Measurements from ENCODE around the gene NUP43.
"Not testable (repeated sequence)": the region's sequence is repeated elsewhere in the genome, so short reads cannot be mapped to it uniquely, and the experiment has no call there.

NUP43 gene

GRCh38 chr6:149683256-149683859 is 63.0 kb downstream of the NUP43 start:
- ATAC-seq (ENCODE audit: insufficient read depth, low read depth): no peak

GRCh38 chr6:149681845-149682244 is 64.5 kb downstream of the NUP43 start:
- Histone ChIP-seq H3K36me3 (ENCODE audit: insufficient read depth, low read length) (peaks cover 69% of the 10 kb centered on the region), H4K20me1 (ENCODE audit: insufficient read depth, low read length) (peaks cover 21% of the 10 kb centered on the region; the same call in 1 of the 2 replicates), H3K79me2 (ENCODE audit: insufficient read depth, low read length) (peaks cover 60% of the 10 kb centered on the region)
- not testable (repeated sequence) for H3K4me3 ChIP-seq (ENCODE audit: low read depth in 1 of 2, low read length in 2 of 2); DNase-seq; H3K27ac ChIP-seq (ENCODE audit: low read length); H3K4me1 ChIP-seq (ENCODE audit: insufficient read depth, low read length); H3K4me2 ChIP-seq (ENCODE audit: insufficient read depth, low read length); H2AFZ ChIP-seq (ENCODE audit: low read depth, low read length); H3K9me3 ChIP-seq (ENCODE audit: insufficient read depth, low read length, severe bottlenecking); ATAC-seq (ENCODE audit: insufficient read depth, low read depth); H3K9ac ChIP-seq (ENCODE audit: low read depth, low read length); H3K27me3 ChIP-seq (ENCODE audit: insufficient read depth, low read length, poor library complexity)

More at GRCh38 chr6:149683256-149683859, 63.0 kb downstream of the NUP43 start:
- H3K4me2 ChIP-seq (ENCODE audit: insufficient read depth, low read length): no peak overlapping the region
- H3K4me3 ChIP-seq (ENCODE audit: low read depth in 1 of 2, low read length in 2 of 2): no peak overlapping the region
- H3K27ac ChIP-seq (ENCODE audit: low read length): no peak overlapping the region
- H3K36me3 ChIP-seq (ENCODE audit: insufficient read depth, low read length): peaks cover 62% of the 10 kb centered on the region
- H4K20me1 ChIP-seq (ENCODE audit: insufficient read depth, low read length): peaks cover 19% of the 10 kb centered on the region; the same call in 1 of the 2 replicates
- peaks cover 65% of the 10 kb centered on the region for H3K79me2 ChIP-seq (ENCODE audit: insufficient read depth, low read length)
- no peaks in the 10 kb centered on the region for H3K27me3 ChIP-seq (ENCODE audit: insufficient read depth, low read length, poor library complexity)
- no peak overlapping the region for H3K9ac ChIP-seq (ENCODE audit: low read depth, low read length)
- H2AFZ ChIP-seq (ENCODE audit: low read depth, low read length): no peak overlapping the region
- TF ChIP-seq EZH2 (IDR thresholded peaks at IDR 0.05; ENCODE audit: borderline replicate concordance, low read depth, low read length, severe bottlenecking) (no peak), CTCF (IDR thresholded peaks at IDR 0.05; ENCODE audit: borderline replicate concordance, extremely low read depth, low read length, poor library complexity, severe bottlenecking) (no peak)
- no peaks in the 10 kb centered on the region for H3K9me3 ChIP-seq (ENCODE audit: insufficient read depth, low read length, severe bottlenecking)
- H3K4me1 ChIP-seq (ENCODE audit: insufficient read depth, low read length): no peaks in the 10 kb centered on the region
- no peak for DNase-seq

- Histone ChIP-seq H3K4me1 (ENCODE audit: insufficient read depth, low read length) (no peaks in the 10 kb centered on the region), H3K9ac (ENCODE audit: low read depth, low read length) (no peak overlapping the region), H3K4me2 (ENCODE audit: insufficient read depth, low read length) (no peak overlapping the region), H3K4me3 (ENCODE audit: low read depth in 1 of 2, low read length in 2 of 2) (no peak overlapping the region), H3K79me2 (ENCODE audit: insufficient read depth, low read length) (peaks cover 54% of the 10 kb centered on the region), H4K20me1 (ENCODE audit: insufficient read depth, low read length) (peaks cover 16% of the 10 kb centered on the region; the same call in 1 of the 2 replicates), H3K27ac (ENCODE audit: low read length) (no peak overlapping the region), H3K27me3 (ENCODE audit: insufficient read depth, low read length, poor library complexity) (no peaks in the 10 kb centered on the region), H3K36me3 (ENCODE audit: insufficient read depth, low read length) (peaks cover 69% of the 10 kb centered on the region), H2AFZ (ENCODE audit: low read depth, low read length) (no peak overlapping the region), H3K9me3 (ENCODE audit: insufficient read depth, low read length, severe bottlenecking) (no peaks in the 10 kb centered on the region)
- no peak for ATAC-seq (ENCODE audit: insufficient read depth, low read depth)
- TF ChIP-seq EZH2 (IDR thresholded peaks at IDR 0.05; ENCODE audit: borderline replicate concordance, low read depth, low read length, severe bottlenecking): no peak
- no peak for TF ChIP-seq CTCF (IDR thresholded peaks at IDR 0.05; ENCODE audit: borderline replicate concordance, extremely low read depth, low read length, poor library complexity, severe bottlenecking)
- no peak for DNase-seq
These were observed 65.1 kb downstream of the NUP43 start for GRCh38 chr6:149681209-149681608.

GRCh38 chr6:149680503-149680902 is 65.8 kb downstream of the NUP43 start:
- H2AFZ ChIP-seq (ENCODE audit: low read depth, low read length): no peak overlapping the region
- H3K4me2 ChIP-seq (ENCODE audit: insufficient read depth, low read length): no peak overlapping the region
- peaks cover 13% of the 10 kb centered on the region; the same call in 1 of the 2 replicates for H4K20me1 ChIP-seq (ENCODE audit: insufficient read depth, low read length)
- no peaks in the 10 kb centered on the region for H3K27me3 ChIP-seq (ENCODE audit: insufficient read depth, low read length, poor library complexity)
- H3K27ac ChIP-seq (ENCODE audit: low read length): no peak overlapping the region
- H3K79me2 ChIP-seq (ENCODE audit: insufficient read depth, low read length): peaks cover 47% of the 10 kb centered on the region
- H3K36me3 ChIP-seq (ENCODE audit: insufficient read depth, low read length): peaks cover 73% of the 10 kb centered on the region
- H3K9ac ChIP-seq (ENCODE audit: low read depth, low read length): no peak overlapping the region
- DNase-seq: no peak
- ATAC-seq (ENCODE audit: insufficient read depth, low read depth): no peak
- TF ChIP-seq EZH2 (IDR thresholded peaks at IDR 0.05; ENCODE audit: borderline replicate concordance, low read depth, low read length, severe bottlenecking) (no peak), CTCF (IDR thresholded peaks at IDR 0.05; ENCODE audit: borderline replicate concordance, extremely low read depth, low read length, poor library complexity, severe bottlenecking) (no peak)
- no peaks in the 10 kb centered on the region for H3K9me3 ChIP-seq (ENCODE audit: insufficient read depth, low read length, severe bottlenecking)
- H3K4me3 ChIP-seq (ENCODE audit: low read depth in 1 of 2, low read length in 2 of 2): no peak overlapping the region
- no peaks in the 10 kb centered on the region for H3K4me1 ChIP-seq (ENCODE audit: insufficient read depth, low read length)

Data from DND-41 (cell line).